ENCODE measurements around the gene MCC.

The MCC gene

GRCh38 chr5:112995764-112996618, 492.3 kb downstream of the MCC start:
- Histone ChIP-seq H3K4me3 (no peak overlapping the region), H3K4me1 (no peaks in the 10 kb centered on the region), H3K36me3 (peaks cover 69% of the 10 kb centered on the region), H3K9ac (no peak overlapping the region), H3K27ac (no peak overlapping the region), H3K4me2 (no peak overlapping the region), H3K27me3 (no peaks in the 10 kb centered on the region), H4K20me1 (peaks cover 78% of the 10 kb centered on the region), H3K9me3 (no peaks in the 10 kb centered on the region)
- TF ChIP-seq Cebpa-rat (IDR thresholded peaks at IDR 0.05): no peak

GRCh38 chr5:112986224-112986623, 502.0 kb downstream of the MCC start:
- Histone ChIP-seq H3K4me3 (no peak overlapping the region), H4K20me1 (peaks cover 97% of the 10 kb centered on the region), H3K27ac (no peak overlapping the region), H3K9ac (no peak overlapping the region), H3K36me3 (peaks cover 76% of the 10 kb centered on the region), H3K9me3 (no peaks in the 10 kb centered on the region), H3K27me3 (no peaks in the 10 kb centered on the region), H3K4me1 (0 out of 2 replicates have a peak, but pooled peaks cover 8% of the 10 kb centered on the region), H3K4me2 (no peak overlapping the region)
- TF ChIP-seq Cebpa-rat (IDR thresholded peaks at IDR 0.05): no peak

- peaks cover 85% of the 10 kb centered on the region for H4K20me1 ChIP-seq
- peaks cover 60% of the 10 kb centered on the region for H3K36me3 ChIP-seq
- H3K27me3 ChIP-seq: no peaks in the 10 kb centered on the region
- H3K4me2 ChIP-seq: no peak overlapping the region
- no peak overlapping the region for H3K4me3 ChIP-seq
- no peaks in the 10 kb centered on the region for H3K9me3 ChIP-seq
- TF ChIP-seq Cebpa-rat (IDR thresholded peaks at IDR 0.05): no peak
- no peak overlapping the region for H3K9ac ChIP-seq
- H3K4me1 ChIP-seq: peaks cover 21% of the 10 kb centered on the region; the same call in 1 of the 2 replicates
- H3K27ac ChIP-seq: no peak overlapping the region
Observed at GRCh38 chr5:112983363-112983762, 504.9 kb downstream of the MCC start.

- peaks cover 35% of the 10 kb centered on the region for H3K36me3 ChIP-seq
- no peaks in the 10 kb centered on the region for H3K27me3 ChIP-seq
- no peak overlapping the region for H3K4me3 ChIP-seq
- H3K4me1 ChIP-seq: peaks cover 32% of the 10 kb centered on the region
- no peak for TF ChIP-seq Cebpa-rat (IDR thresholded peaks at IDR 0.05)
- peaks cover 62% of the 10 kb centered on the region for H4K20me1 ChIP-seq
- peak overlapping the region; percentile 37 for H3K4me2 ChIP-seq
- no peak overlapping the region for H3K27ac ChIP-seq
- H3K9ac ChIP-seq: no peak overlapping the region
- no peaks in the 10 kb centered on the region for H3K9me3 ChIP-seq
Observed at GRCh38 chr5:112979723-112980122, 508.5 kb downstream of the MCC start.

- peaks cover 53% of the 10 kb centered on the region for H4K20me1 ChIP-seq
Observed at GRCh38 chr5:112978836-112979235, 509.4 kb downstream of the MCC start.

GRCh38 chr5:112977440-112977861, 510.8 kb downstream of the MCC start:
- H4K20me1 ChIP-seq: peaks cover 39% of the 10 kb centered on the region
- peak overlapping the region; percentile 91 for H3K9ac ChIP-seq
- peak overlapping the region; percentile 86 for H3K4me2 ChIP-seq
- H3K36me3 ChIP-seq: peaks cover 19% of the 10 kb centered on the region
- peaks cover 24% of the 10 kb centered on the region for H3K4me1 ChIP-seq
- no peaks in the 10 kb centered on the region for H3K27me3 ChIP-seq
- H3K27ac ChIP-seq: peak overlapping the region; percentile 85
- H3K9me3 ChIP-seq: no peaks in the 10 kb centered on the region
- H3K4me3 ChIP-seq: peak overlapping the region; percentile 86
- no peak for TF ChIP-seq Cebpa-rat (IDR thresholded peaks at IDR 0.05)

More at GRCh38 chr5:112978836-112979235, 509.4 kb downstream of the MCC start:
- Histone ChIP-seq H3K4me2 (peak overlapping the region; percentile 86), H3K9ac (no peak overlapping the region), H3K9me3 (no peaks in the 10 kb centered on the region), H3K4me1 (peaks cover 32% of the 10 kb centered on the region), H3K27me3 (no peaks in the 10 kb centered on the region), H3K27ac (no peak overlapping the region), H3K4me3 (no peak overlapping the region), H3K36me3 (peaks cover 29% of the 10 kb centered on the region)
- no peak for TF ChIP-seq Cebpa-rat (IDR thresholded peaks at IDR 0.05)

- no peak for TF ChIP-seq Cebpa-rat (IDR thresholded peaks at IDR 0.05)
- Histone ChIP-seq H4K20me1 (peaks cover 32% of the 10 kb centered on the region), H3K9ac (peak within 1 kb of the TSS; percentile 91), H3K4me2 (peak within 1 kb of the TSS; percentile 86), H3K4me3 (peak within 1 kb of the TSS; percentile 86), H3K27ac (peak within 1 kb of the TSS; percentile 85), H3K27me3 (no peaks in the 10 kb centered on the region), H3K36me3 (peaks cover 11% of the 10 kb centered on the region), H3K4me1 (peaks cover 24% of the 10 kb centered on the region), H3K9me3 (no peaks in the 10 kb centered on the region)
Observed at GRCh38 chr5:112976432-112977309, 511.6 kb downstream of the MCC start, which contains the start of gene DCP2. Gene DCP2 (plus strand): TSS chr5:112976798. CDS start chr5:112976934, 136 bp downstream.

GRCh38 chr5:112975721-112976431, 512.4 kb downstream of the MCC start:
- peak overlapping the region; percentile 76 for H3K4me2 ChIP-seq
- H3K9ac ChIP-seq: peak overlapping the region; percentile 34; the same call in 1 of the 2 replicates
- no peaks in the 10 kb centered on the region for H3K9me3 ChIP-seq
- H3K36me3 ChIP-seq: peaks cover 3% of the 10 kb centered on the region
- peaks cover 24% of the 10 kb centered on the region for H3K4me1 ChIP-seq
- H3K27ac ChIP-seq: peak overlapping the region; percentile 85
- no peaks in the 10 kb centered on the region for H3K27me3 ChIP-seq
- no peak for TF ChIP-seq Cebpa-rat (IDR thresholded peaks at IDR 0.05)
- H3K4me3 ChIP-seq: peak overlapping the region; percentile 86
- H4K20me1 ChIP-seq: peaks cover 24% of the 10 kb centered on the region

- Histone ChIP-seq H3K4me3 (no peak overlapping the region), H3K9me3 (no peaks in the 10 kb centered on the region), H3K4me2 (no peak overlapping the region), H3K4me1 (peaks cover 24% of the 10 kb centered on the region), H3K27ac (no peak overlapping the region), H4K20me1 (peaks cover 16% of the 10 kb centered on the region; the same call in 1 of the 2 replicates), H3K9ac (no peak overlapping the region), H3K36me3 (no peaks in the 10 kb centered on the region), H3K27me3 (no peaks in the 10 kb centered on the region)
- no peak for TF ChIP-seq Cebpa-rat (IDR thresholded peaks at IDR 0.05)
Observed at GRCh38 chr5:112974901-112975300, 513.4 kb downstream of the MCC start.

Measured in BLaER1 (cell line).